HepG2 (cell line): ENCODE results near the gene PAK6. TPM values are rescaled to one million over a fixed set of nuclear protein-coding genes. Genes with fewer than 3 reads are reported as not detected.

Source experiments
- CEBPB ChIP-seq: IDR thresholded peaks from 2 replicates; pipeline ENCODE4 v1.6.1; 2011; ENCODE audit warnings: low read depth, low read length, improper control_type of control experiment, borderline replicate concordance
- HES4 ChIP-seq: sonication (generic); formaldehyde crosslinking; IDR thresholded peaks from 2 replicates; pipeline ENCODE4 v1.9.0; 2021; ENCODE audit warnings: mild to moderate bottlenecking, missing genetic modification reagents, borderline replicate concordance
- NFE2 ChIP-seq: sonication (generic); formaldehyde crosslinking; IDR thresholded peaks from 2 replicates; pipeline ENCODE4 v1.4.0; 2020; ENCODE audit warnings: missing genetic modification reagents
- SMARCC2 ChIP-seq: fragments of 450-650 bp; IDR thresholded peaks from 2 replicates; pipeline ENCODE4 v1.6.1; 2017; ENCODE audit warnings: antibody characterized with exemption, mild to moderate bottlenecking
- SNAI1 ChIP-seq: sonication (generic); formaldehyde crosslinking; IDR thresholded peaks from 2 replicates; pipeline ENCODE4 v1.5.0; 2020; ENCODE audit warnings: mild to moderate bottlenecking, missing genetic modification reagents, borderline replicate concordance
- TCF12 ChIP-seq, 2 experiments: fragments of 450-650 bp in 1 of 2; sonication (generic) in 1 of 2; formaldehyde crosslinking in 1 of 2; IDR thresholded peaks; 2 replicates each; pipeline versions ENCODE4 v1.6.1 to v1.8.0; 2017 to 2022; ENCODE audit warnings: antibody characterized with exemption in 1 of 2, mild to moderate bottlenecking in 1 of 2, missing genetic modification reagents in 1 of 2, moderate library complexity in 1 of 2
- TMF1 ChIP-seq: sonication (generic); formaldehyde crosslinking; IDR thresholded peaks from 2 replicates; pipeline ENCODE4 v1.8.1; 2022; ENCODE audit warnings: low read depth, missing genetic modification reagents
- ZNF224 ChIP-seq: sonication (generic); formaldehyde crosslinking; IDR thresholded peaks from 2 replicates; pipeline ENCODE4 v1.5.0; 2020; ENCODE audit warnings: mild to moderate bottlenecking, missing genetic modification reagents
- ZNF557 ChIP-seq: sonication (generic); formaldehyde crosslinking; IDR thresholded peaks from 2 replicates; pipeline ENCODE4 v1.4.0; 2020; ENCODE audit warnings: missing genetic modification reagents
- ZNF687 ChIP-seq: sonication (generic); formaldehyde crosslinking; IDR thresholded peaks from 2 replicates; pipeline ENCODE4 v1.5.1; 2020; ENCODE audit warnings: mild to moderate bottlenecking, missing genetic modification reagents, moderate library complexity
- ZNF772 ChIP-seq: sonication (generic); formaldehyde crosslinking; IDR thresholded peaks from 2 replicates; pipeline ENCODE4 v1.5.0; 2020; ENCODE audit warnings: mild to moderate bottlenecking, missing genetic modification reagents
- ZSCAN22 ChIP-seq: sonication (generic); formaldehyde crosslinking; IDR thresholded peaks from 2 replicates; pipeline ENCODE4 v1.4.0; 2020; ENCODE audit warnings: mild to moderate bottlenecking, missing genetic modification reagents
- polyA plus RNA-seq, 8 experiments: library from polyadenylated mRNA; depleted of rRNA in 3 of 8; stranded (reverse) in 7 of 8; unstranded in 1 of 8; fragments of >200 nt; fragmentation: Illumina TruSeq in 4 of 8; extraction: Trizol in 4 of 8; gene quantifications; 2 replicates each; pipeline versions ENCODE4 v1.2.1 to v1.2.3, GENCODE V29; 2011 to 2016; ENCODE audit warnings: low read depth in 4 of 8, missing spikeins in 1 of 8, mixed read lengths in 1 of 8; ENCODE audit not compliant: insufficient read depth in 1 of 8
- total RNA-seq, 5 experiments: library from RNA; depleted of rRNA; stranded (reverse); fragments of >200 nt; fragmentation: Illumina TruSeq; extraction: Trizol; gene quantifications; 2 replicates each; pipeline ENCODE4 v1.2.3, GENCODE V29; 2016; ENCODE audit warnings: low read depth in 1 of 5
- TF ChIP-seq, protein P1 (sequence below): IDR thresholded peaks from 2 replicates; pipeline ENCODE4 v1.6.1; 2016; ENCODE audit warnings: low read depth
- TF ChIP-seq, protein P2 (sequence below): sonication (generic); formaldehyde crosslinking; conservative IDR thresholded peaks from 2 replicates; pipeline ENCODE4 v1.5.0; 2020; ENCODE audit warnings: missing genetic modification reagents

Gene PAK6
- total and polyA plus RNA-seq, 2 of the 13 experiments (the other 11 are each of a cell fraction or from before 2014, with no cell fraction given): 0.07 TPM; not detected in 1

DNA sequence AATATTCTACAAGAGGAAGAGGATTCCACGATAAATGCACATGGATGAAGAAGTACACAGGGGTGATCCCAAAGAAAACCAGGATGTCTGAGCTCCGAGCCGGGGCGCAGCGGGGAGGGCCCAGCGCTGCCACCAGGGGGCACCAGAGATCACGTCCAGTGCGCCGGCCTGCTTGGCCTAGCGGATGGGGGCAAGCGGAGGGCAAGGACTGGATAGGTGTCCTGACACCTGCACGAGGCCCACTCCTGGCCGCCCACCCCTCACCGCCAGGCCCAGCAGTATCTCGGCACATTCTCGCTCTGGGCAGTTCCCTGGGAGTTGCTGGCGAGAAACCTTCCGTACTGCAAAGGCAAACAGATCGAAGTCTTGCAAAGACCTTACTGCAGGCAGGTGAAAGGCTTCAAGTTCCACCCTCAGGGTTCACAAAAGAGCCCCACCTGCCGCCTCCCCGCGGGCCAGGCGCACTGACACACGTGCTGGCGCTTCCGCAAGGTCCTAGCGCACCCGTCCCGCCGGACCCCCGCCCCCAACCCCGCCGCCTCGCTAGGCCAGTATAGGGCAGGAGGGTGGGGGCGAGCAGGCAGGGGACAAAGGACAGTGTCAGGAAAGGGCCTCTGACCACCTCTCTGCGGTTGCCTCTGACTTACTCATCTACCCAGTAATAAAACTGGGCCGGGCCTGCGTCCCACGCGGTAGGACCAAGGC is 40.7 kb downstream of the PAK6 start (continued):
- TF ChIP-seq, protein P1, sequence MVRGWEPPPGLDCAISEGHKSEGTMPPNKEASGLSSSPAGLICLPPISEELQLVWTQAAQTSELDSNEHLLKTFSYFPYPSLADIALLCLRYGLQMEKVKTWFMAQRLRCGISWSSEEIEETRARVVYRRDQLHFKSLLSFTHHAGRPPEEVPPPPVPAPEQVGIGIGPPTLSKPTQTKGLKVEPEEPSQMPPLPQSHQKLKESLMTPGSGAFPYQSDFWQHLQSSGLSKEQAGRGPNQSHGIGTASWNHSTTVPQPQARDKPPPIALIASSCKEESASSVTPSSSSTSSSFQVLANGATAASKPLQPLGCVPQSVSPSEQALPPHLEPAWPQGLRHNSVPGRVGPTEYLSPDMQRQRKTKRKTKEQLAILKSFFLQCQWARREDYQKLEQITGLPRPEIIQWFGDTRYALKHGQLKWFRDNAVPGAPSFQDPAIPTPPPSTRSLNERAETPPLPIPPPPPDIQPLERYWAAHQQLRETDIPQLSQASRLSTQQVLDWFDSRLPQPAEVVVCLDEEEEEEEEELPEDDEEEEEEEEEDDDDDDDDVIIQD (CRISPR knock-in tag): no peak
- TF ChIP-seq SMARCC2: no peak
- TF ChIP-seq, protein P2, sequence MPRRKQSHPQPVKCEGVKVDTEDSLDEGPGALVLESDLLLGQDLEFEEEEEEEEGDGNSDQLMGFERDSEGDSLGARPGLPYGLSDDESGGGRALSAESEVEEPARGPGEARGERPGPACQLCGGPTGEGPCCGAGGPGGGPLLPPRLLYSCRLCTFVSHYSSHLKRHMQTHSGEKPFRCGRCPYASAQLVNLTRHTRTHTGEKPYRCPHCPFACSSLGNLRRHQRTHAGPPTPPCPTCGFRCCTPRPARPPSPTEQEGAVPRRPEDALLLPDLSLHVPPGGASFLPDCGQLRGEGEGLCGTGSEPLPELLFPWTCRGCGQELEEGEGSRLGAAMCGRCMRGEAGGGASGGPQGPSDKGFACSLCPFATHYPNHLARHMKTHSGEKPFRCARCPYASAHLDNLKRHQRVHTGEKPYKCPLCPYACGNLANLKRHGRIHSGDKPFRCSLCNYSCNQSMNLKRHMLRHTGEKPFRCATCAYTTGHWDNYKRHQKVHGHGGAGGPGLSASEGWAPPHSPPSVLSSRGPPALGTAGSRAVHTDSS (CRISPR knock-in tag): no peak
- no peak for TF ChIP-seq NFE2
- TF ChIP-seq SNAI1 (CRISPR knock-in tag): no peak
- TF ChIP-seq ZNF224 (CRISPR knock-in tag): no peak
- no peak for TF ChIP-seq CEBPB
- TF ChIP-seq ZNF772: no peak
- no peak for TF ChIP-seq TCF12 (IDR thresholded peaks at IDR 0.05)
- TF ChIP-seq TCF12 (CRISPR knock-in tag; IDR thresholded peaks at IDR 0.05): no peak
- TF ChIP-seq TMF1 (CRISPR knock-in tag): no peak
- peak; percentile 83 for TF ChIP-seq ZNF687 (CRISPR knock-in tag)
- no peak for TF ChIP-seq HES4 (CRISPR knock-in tag)
- TF ChIP-seq ZSCAN22 (CRISPR knock-in tag): no peak
- no peak for TF ChIP-seq ZNF557 (CRISPR knock-in tag)
